C4-2B (cell line): ENCODE results near the gene RNF167.

Experiments used
- CTCF ChIP-seq: fragments of 450-650 bp; conservative IDR thresholded peaks from 2 replicates; pipeline ENCODE4 v1.5.1; 2017; ENCODE audit warnings: mild to moderate bottlenecking
- ZFX ChIP-seq: fragments of 450-650 bp; IDR thresholded peaks from 2 replicates; pipeline ENCODE4 v1.6.1; 2017

GRCh38 chr17:4987767-4988567 is 47.9 kb downstream of the RNF167 start:
- TF ChIP-seq ZFX (no peak), CTCF (no peak)
